GM23338 (cell line): ENCODE data around the gene TRPM1. TPM values are rescaled to one million over a fixed set of nuclear protein-coding genes. Genes with fewer than 3 reads are reported as not detected.

Source experiments
- ATAC-seq: fragments of 200-7000 bp; cut with Tn5 transposase; 3 replicates; pipeline ENCODE4 v1.9.1; 2020
- DNase-seq: peaks from one replicate; pipeline ENCODE4 v3.0.0-alpha.2; 2015; ENCODE audit warnings: low spot score
- H2AFZ ChIP-seq: fragments of 200-600 bp; sonication (generic); 2 replicates; pipeline ENCODE4 v1.8.0; 2016; ENCODE audit warnings: antibody characterized with exemption, mild to moderate bottlenecking, moderate library complexity
- H3F3A ChIP-seq: fragments of 200-600 bp; sonication (generic); replicated peaks from 2 replicates; pipeline ENCODE4 v1.8.0; 2017; ENCODE audit warnings: antibody characterized with exemption, mixed run types, low read depth
- H3K27ac ChIP-seq: fragments of 200-600 bp; sonication (generic); 2 replicates; pipeline ENCODE4 v1.6.1; 2016; ENCODE audit warnings: low read depth
- H3K27me3 ChIP-seq: fragments of 200-600 bp; sonication (generic); 2 replicates; pipeline ENCODE4 v1.8.0; 2016; ENCODE audit warnings: mild to moderate bottlenecking, mixed run types, moderate library complexity; ENCODE audit not compliant: insufficient read depth
- H3K36me3 ChIP-seq: fragments of 200-600 bp; sonication (generic); 2 replicates; pipeline ENCODE4 v1.8.0; 2016; ENCODE audit warnings: mild to moderate bottlenecking; ENCODE audit not compliant: insufficient read depth
- H3K4me1 ChIP-seq: fragments of 200-600 bp; sonication (generic); 2 replicates; pipeline ENCODE4 v1.8.0; 2016; ENCODE audit warnings: mild to moderate bottlenecking, moderate library complexity; ENCODE audit not compliant: insufficient read depth
- H3K4me2 ChIP-seq: fragments of 200-600 bp; sonication (generic); 2 replicates; pipeline ENCODE4 v1.7.1; 2017; ENCODE audit warnings: mixed run types
- H3K4me3 ChIP-seq: fragments of 200-600 bp; sonication (generic); 2 replicates; pipeline ENCODE4 v1.6.1; 2016; ENCODE audit warnings: mixed run types
- H3K79me2 ChIP-seq: fragments of 200-600 bp; sonication (generic); replicated peaks from 2 replicates; pipeline ENCODE4 v1.8.0; 2017; ENCODE audit warnings: mild to moderate bottlenecking; ENCODE audit not compliant: insufficient read depth
- H3K9me2 ChIP-seq: fragments of 200-600 bp; sonication (generic); 2 replicates; pipeline ENCODE4 v1.8.0; 2017; ENCODE audit not compliant: insufficient read depth
- H4K20me1 ChIP-seq: fragments of 200-600 bp; sonication (generic); replicated peaks from 2 replicates; pipeline ENCODE4 v1.8.0; 2017; ENCODE audit warnings: mild to moderate bottlenecking; ENCODE audit not compliant: insufficient read depth
- H3K27ac Mint-ChIP-seq: 2 replicates; pipeline ENCODE4 v1.8.0; 2020; ENCODE audit warnings: inconsistent platforms, mild to moderate bottlenecking, moderate library complexity, mixed read lengths
- H3K27me3 Mint-ChIP-seq: 3 replicates; pipeline ENCODE4 v1.8.0; 2022; ENCODE audit warnings: low read depth, mild to moderate bottlenecking, moderate library complexity, mixed read lengths, inconsistent platforms; ENCODE audit not compliant: insufficient read depth, poor library complexity
- H3K36me3 Mint-ChIP-seq: 3 replicates; pipeline ENCODE4 v1.8.0; 2021; ENCODE audit warnings: low read depth, mild to moderate bottlenecking, inconsistent platforms, moderate library complexity, mixed read lengths
- H3K4me1 Mint-ChIP-seq: 3 replicates; pipeline ENCODE4 v1.8.0; 2020; ENCODE audit warnings: mild to moderate bottlenecking, inconsistent platforms, mixed read lengths
- H3K4me3 Mint-ChIP-seq: 3 replicates; pipeline ENCODE4 v1.8.0; 2021; ENCODE audit warnings: moderate library complexity, mild to moderate bottlenecking, inconsistent platforms, mixed read lengths
- H3K9me3 Mint-ChIP-seq: 3 replicates; pipeline ENCODE4 v1.8.0; 2020; ENCODE audit warnings: moderate library complexity, mild to moderate bottlenecking, inconsistent platforms, mixed read lengths
- CREB1 ChIP-seq: fragments of 250-450 bp; sonication (Bioruptor Pico); IDR thresholded peaks from 2 replicates; pipeline ENCODE4 v1.5.0; 2020; ENCODE audit warnings: low read depth, mild to moderate bottlenecking, moderate library complexity
- CTCF ChIP-seq, 2 experiments: fragments of 200-600 bp in 1 of 2; sonication (generic) in 1 of 2; conservative IDR thresholded peaks; 2 replicates each; pipeline versions ENCODE4 v1.5.1 to v1.6.1; 2016 to 2017; ENCODE audit warnings: antibody characterized with exemption in 2 of 2, low read depth in 2 of 2, mild to moderate bottlenecking in 2 of 2, moderate library complexity in 1 of 2
- ETS1 ChIP-seq: IDR thresholded peaks from 2 replicates; pipeline ENCODE4 v1.6.1; 2016; ENCODE audit warnings: antibody characterized with exemption
- EZH2 ChIP-seq: fragments of 200-600 bp; sonication (generic); IDR thresholded peaks from one replicate; pipeline ENCODE4 v1.8.0; 2017; ENCODE audit warnings: antibody characterized with exemption, mild to moderate bottlenecking, low read depth; ENCODE audit not compliant: unreplicated experiment
- EZH2phosphoT487 ChIP-seq: fragments of 200-600 bp; sonication (generic); IDR thresholded peaks from one replicate; pipeline ENCODE4 v1.8.1; 2018; ENCODE audit warnings: antibody characterized with exemption; ENCODE audit not compliant: unreplicated experiment
- JUNB ChIP-seq: IDR thresholded peaks from one replicate; pipeline ENCODE4 v1.6.1; 2016; ENCODE audit warnings: antibody characterized with exemption; ENCODE audit not compliant: unreplicated experiment
- NANOG ChIP-seq: IDR thresholded peaks from 2 replicates; pipeline ENCODE4 v1.6.1; 2016; ENCODE audit warnings: antibody characterized with exemption, borderline replicate concordance
- POLR2AphosphoS5 ChIP-seq: IDR thresholded peaks from 2 replicates; pipeline ENCODE4 v1.6.1; 2016; ENCODE audit warnings: antibody characterized with exemption, low read depth
- REST ChIP-seq: IDR thresholded peaks from one replicate; pipeline ENCODE4 v1.6.1; 2018; ENCODE audit warnings: antibody characterized with exemption; ENCODE audit not compliant: unreplicated experiment
- STAT1 ChIP-seq: IDR thresholded peaks from one replicate; pipeline ENCODE4 v1.6.1; 2016; ENCODE audit warnings: antibody characterized with exemption; ENCODE audit not compliant: unreplicated experiment
- ZNF114 ChIP-seq: fragments of 250-450 bp; sonication (Bioruptor Pico); IDR thresholded peaks from 2 replicates; pipeline ENCODE4 v1.5.0; 2020; ENCODE audit warnings: mild to moderate bottlenecking, moderate library complexity
- ZNF462 ChIP-seq: fragments of 250-450 bp; sonication (Bioruptor Pico); IDR thresholded peaks from 2 replicates; pipeline ENCODE4 v1.5.0; 2020; ENCODE audit warnings: mild to moderate bottlenecking, moderate library complexity
- polyA plus RNA-seq: library from polyadenylated mRNA; unstranded; fragments of >200 nt; fragmentation: Nextera tagmentation; extraction: Ambion mirVana; gene quantifications from 2 replicates; pipeline ENCODE4 v1.2.1, GENCODE V29; 2016
- total RNA-seq: library from RNA; depleted of rRNA; stranded (reverse); fragments of >200 nt; shearing (Covaris generic); gene quantifications from 2 replicates; pipeline ENCODE4 v1.2.3, GENCODE V29; 2014

The TRPM1 gene
- total and polyA plus RNA-seq, 2 experiments from 2014 or later = 0.19 TPM; not detected in 1

- no peak overlapping the region for H3K4me3 Mint-ChIP-seq
- Histone ChIP-seq H3K79me2 (no peaks in the 10 kb centered on the region), H3K9me2 (no peaks in the 10 kb centered on the region; the same call in 1 of the 2 replicates), H3K27ac (no peak overlapping the region), H3K27me3 (no peaks in the 10 kb centered on the region), H3K4me2 (no peak overlapping the region), H3K36me3 (no peaks in the 10 kb centered on the region), H3F3A (no peaks in the 10 kb centered on the region), H2AFZ (no peak overlapping the region), H4K20me1 (no peaks in the 10 kb centered on the region), H3K4me1 (no peaks in the 10 kb centered on the region; the same call in 1 of the 2 replicates), H3K4me3 (no peak overlapping the region)
- DNase-seq (no peak), ATAC-seq (no peak)
- H3K27me3 Mint-ChIP-seq = peaks cover 16% of the 10 kb centered on the region
- H3K27ac Mint-ChIP-seq = no peak overlapping the region
- H3K4me1 Mint-ChIP-seq = peaks cover 14% of the 10 kb centered on the region
- peaks cover 22% of the 10 kb centered on the region for H3K9me3 Mint-ChIP-seq
- TF ChIP-seq EZH2phosphoT487 (no peak), EZH2 (no peak), CTCF (conservative IDR thresholded peaks at IDR 0.05; ENCODE audit: low read depth in 2 of 2) (no peak), ZNF114 (CRISPR knock-in tag) (no peak), NANOG (no peak), REST (no peak), ZNF462 (no peak), CREB1 (CRISPR knock-in tag) (no peak), STAT1 (no peak), JUNB (no peak), POLR2AphosphoS5 (no peak), ETS1 (no peak)
- peaks cover 18% of the 10 kb centered on the region for H3K36me3 Mint-ChIP-seq
Observed at GRCh38 chr15:31131853-31132375, 30.4 kb upstream of the TRPM1 start.
